Dermis microvascular lymphatic vessel endothelial cell (primary cell): ENCODE results near the gene PTGFRN. TPM values are rescaled to one million over a fixed set of nuclear protein-coding genes. Genes with fewer than 3 reads are reported as not detected.

Experiments
- DNase-seq, 2 donors: peaks; one replicate each; pipeline versions ENCODE4 v3.0.0 to v3.0.0-alpha.2; 2010; ENCODE audit warnings: low read depth in 2 of 2
- total RNA-seq: library from RNA; depleted of rRNA; stranded (reverse); fragments of >200 nt; gene quantifications from 2 replicates; pipeline ENCODE4 v1.2.1, GENCODE V29; 2014

The PTGFRN gene
- total RNA-seq, 1 donor from 2014 or later = 153 TPM

DNA sequence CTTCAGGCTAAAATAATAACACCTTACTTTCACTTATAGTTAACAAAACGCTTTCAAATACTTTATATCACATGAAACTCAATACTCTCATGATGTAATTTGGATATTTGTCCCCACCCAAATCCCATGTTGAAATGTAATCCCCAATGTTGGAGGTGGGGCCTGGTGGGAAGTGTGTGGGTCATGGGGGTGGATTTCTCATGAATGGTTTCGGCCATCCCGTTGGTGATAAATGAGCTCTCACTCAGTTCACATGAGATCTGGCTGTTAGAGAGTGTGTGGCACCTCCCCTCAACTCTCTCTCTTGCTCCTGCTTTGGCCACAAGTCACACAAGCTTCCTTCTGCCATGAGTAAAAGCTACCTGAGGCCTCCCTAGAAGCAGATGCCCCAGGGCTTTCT, 22.5 kb upstream of the PTGFRN start:
- no peak for DNase-seq

DNA sequence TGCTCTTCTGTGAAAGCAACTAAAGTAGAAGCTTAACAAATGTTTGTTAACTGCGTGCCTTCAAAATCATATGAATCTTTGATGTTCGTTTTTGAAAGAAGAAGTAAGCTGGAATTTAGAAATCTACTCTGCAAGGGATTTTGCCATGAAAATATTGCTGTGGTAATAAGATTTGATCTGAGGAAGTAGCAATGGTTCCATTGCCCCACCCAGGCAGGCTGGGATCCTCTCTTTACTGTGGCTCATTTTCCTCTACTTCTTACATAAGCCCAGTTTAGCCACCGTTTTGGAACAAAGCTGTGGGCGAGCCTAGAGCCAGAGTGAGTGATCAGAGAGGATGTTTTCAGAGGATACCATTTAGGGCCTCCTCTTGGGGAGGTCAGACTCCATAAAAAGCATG, 20.3 kb upstream of the PTGFRN start:
- DNase-seq = no peak

DNA sequence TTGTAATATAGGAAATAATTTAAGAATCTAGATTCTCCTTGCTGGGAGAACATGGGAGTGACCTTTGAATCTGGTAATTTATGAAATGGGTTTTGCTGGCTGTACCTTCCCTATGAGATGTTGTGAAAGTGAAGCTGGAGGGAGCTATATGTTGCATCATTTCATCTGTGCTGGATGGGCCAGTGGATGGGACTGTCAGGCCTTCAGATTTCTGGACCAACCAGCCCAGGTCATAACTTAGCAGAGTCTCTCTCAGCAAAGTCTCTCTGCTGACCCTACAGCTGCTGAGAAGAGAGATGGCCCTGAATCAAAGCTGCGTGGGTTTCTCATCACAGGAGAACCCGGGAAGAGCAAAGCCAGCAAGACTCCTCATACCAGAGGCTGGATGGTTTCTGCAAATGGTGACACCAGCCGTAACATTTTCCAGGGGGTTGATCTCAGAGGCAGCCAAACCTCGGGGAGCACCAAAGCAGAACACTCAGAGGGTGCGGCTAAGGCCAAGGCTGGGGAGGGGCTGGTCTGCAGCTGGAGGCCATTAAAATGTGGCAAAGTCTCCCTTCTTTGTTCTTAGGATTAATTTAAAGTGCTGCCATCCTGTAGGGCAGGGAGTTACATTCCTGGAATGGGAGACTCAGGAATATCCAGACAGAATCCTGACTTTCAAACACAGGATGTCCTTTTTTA, 18.2 kb upstream of the PTGFRN start:
- DNase-seq = no peak

DNA sequence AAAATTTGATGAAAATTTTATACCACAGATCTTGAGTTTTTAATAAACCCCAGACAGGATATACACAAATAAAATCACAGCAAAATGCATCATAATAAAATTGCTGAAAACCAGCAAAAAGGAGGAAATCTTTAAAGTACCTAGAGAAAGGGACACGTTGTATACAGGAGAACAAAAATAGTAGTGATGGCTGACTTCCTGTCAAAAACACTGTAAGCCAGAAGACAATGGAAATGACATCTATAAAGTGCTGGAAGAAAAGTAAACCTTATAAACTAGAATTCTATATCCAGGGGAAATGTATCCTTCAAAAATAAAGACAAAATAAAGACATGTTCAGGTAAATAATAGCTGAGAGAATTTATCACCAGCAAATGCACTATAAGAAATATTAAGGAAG, 14.6 kb upstream of the PTGFRN start:
- no peak for DNase-seq

DNA sequence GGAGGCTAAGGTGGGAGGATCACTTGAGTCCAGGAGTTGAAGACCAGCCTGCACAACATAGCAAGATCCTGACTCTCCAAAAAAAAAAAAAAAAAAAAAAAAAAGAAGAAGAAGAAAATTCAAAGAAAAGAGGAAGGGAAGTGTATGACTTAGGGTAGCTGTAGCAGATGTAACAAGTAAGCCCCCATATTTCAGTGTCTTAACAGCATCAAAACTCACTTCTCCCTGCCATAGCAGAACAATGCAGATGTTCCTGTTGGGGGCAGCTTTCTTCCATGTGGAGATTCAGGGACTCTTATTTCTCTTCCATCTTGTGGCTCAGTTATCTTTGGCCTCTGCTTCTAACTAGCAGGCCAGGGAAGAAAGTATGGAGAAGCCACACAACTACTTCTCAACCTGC, 10.2 kb upstream of the PTGFRN start:
- no peak for DNase-seq

DNA sequence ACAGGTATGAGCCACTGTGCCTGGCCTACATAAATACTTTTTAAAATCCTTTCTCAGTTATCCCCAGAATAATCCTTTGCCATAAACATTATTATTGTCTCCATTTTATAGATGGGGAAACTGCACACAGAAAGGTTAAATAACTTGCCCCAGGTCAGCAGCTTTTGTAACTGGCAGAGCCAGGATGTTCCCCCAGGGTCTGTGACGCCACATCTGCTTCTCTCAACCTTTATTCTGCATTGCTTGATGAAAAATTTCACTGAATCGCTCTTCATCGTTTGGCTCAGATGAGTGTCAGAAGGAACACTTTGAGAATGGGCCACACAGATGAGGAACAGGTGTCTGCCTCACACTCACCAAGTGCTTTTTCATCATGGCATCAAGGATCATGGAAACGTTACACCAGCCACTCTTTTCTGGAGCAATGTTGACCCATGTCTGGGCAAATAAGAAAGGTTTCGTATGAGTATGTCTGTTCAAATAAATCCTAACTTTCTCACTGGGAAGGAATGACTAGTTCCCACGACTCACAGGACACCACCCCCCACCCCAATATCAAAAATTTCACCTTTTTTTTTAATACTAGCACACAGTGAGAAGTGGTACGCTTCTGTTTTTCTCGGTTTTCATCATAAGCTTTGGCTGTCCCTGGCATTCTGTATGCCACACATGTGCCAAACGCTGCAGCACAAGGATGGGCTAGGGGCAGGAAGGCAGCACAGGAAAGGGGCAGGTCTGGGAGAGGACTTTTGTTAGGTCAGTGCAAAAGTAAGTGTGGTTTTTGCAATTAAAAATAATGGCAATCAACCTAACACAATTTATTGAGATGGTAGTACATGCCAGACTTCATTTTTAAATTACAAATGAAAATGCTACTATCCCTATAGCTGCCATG, 9.0 kb upstream of the PTGFRN start:
- DNase-seq = no peak

DNA sequence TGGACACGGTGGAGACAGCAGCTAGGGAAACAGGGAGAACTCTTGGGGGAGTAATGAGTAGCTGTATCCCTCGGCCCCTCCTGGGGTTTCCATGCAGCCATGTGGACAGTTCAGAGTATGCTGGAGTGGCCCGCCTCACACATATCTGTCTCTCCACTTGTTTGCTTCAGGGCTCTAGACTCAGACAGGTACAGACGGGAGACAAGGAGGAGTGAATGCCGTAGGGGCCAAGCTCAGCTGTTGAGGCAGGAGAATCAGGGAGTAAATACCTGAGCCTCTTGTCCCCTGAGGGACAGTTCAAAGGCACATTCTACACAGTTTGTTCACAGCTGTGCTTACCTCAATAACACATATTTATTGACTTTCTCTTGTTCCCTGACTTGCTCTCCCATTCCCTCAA, 7.7 kb upstream of the PTGFRN start:
- no peak for DNase-seq

DNA sequence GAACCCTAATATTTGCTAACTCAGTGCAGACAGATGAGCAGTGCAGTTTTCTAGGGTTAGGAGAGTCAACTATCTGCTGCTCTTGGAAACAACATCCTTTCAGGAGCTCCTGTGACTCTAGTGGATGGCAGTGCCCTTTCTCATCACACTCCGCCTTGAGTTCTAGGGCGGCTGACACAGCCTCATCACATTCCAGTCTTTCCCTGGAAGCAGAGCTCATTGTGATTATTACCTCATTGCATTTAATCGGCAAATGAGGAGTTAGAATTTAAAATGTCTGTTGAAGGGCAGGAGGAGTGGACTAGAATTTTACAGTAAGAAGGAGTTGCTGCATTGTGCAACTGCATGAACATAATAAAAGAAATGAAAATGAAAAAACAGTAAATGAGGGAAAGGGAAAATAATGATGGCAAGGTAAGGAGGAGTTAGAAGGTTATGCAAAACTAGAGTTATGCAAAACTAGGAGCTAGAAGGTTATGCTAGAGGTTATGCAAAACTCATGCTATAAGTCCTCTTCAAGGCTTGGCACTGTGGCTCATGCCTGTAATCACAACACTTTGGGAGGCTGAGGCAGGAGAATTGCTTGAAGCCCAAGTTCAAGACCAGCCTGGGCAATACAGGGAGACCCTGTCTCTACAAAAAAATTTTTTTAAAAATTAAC, 6.9 kb upstream of the PTGFRN start:
- DNase-seq = no peak

DNA sequence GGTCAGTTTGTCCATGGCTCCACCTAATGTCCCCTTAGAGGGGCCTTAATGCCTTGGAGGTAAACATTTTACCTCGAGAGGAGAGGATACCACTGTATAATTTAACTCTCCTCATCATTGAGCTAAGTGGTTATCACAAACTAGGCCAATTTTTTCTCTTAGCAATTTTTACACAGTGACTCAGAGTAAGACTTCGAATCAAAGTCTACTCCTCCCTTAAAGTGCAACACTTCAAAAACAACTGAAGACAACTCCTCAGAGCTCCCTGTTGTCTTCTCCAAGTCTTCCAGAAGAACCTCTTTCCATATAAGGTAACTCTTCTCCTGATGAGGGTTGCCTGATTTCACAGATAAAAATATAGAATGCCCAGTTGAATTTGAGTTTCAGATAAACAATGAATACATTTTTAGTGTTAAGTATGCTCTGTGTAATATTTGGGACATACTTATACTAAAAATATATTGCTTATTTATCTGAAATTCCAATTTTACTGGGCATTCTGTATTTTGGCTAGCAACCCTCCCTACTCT, 4.9 kb upstream of the PTGFRN start:
- no peak for DNase-seq

DNA sequence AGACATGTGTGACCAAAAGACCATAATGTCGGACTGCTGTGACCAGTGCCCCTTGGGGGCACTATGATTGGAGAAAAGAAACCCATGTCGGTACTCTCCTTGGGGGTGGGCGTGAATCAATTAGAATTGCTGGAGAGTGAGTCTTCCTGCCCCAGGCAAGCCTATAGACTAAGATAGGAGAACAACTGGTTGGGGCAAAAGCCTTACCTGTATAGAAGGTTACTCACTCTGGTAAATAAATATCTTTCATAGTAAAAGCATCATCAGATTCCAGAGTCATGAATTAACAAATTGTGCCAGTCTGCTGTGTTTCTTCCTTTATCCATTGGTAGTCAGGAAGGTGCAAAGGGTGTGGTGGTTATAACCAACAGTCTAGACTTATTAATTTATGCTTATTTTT, 2.9 kb upstream of the PTGFRN start:
- DNase-seq = no peak

DNA sequence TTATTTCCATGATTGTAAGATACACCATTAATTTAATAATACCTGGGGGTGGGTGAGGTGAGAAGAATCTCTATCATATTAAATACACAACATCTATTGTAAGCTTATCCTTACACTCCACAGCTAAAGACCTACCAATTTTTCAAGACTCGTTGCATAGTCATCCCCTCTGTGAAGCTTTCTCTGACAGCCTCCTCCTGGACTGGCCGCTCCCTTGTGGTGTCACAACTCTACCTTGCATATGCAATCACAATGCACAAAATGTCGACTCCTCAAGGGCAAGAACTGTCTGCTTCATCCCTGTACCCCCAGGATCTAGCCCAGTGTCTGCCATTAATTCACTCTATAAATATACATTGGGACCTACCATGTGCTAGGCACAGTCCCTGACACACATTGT, 2.4 kb upstream of the PTGFRN start:
- DNase-seq = no peak

DNA sequence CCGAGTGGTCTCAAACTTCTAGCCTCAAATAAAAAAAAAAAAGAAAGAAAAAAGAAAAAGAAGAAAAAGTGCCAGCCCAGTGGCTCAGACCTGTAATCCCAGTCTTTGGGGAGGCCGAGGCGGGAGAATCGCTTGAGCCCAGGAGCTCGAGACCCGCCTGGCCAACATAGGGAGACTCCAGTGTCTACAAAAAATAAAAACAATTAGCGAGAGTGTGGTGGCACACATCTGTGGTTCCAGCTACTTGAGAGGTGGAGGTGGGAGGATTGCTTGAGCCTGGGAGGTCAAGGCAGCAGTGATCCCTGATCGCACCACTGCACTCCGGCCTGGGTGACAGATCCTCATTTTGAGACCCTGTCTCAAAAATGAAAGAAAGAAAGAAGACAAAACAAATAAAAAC, 1.4 kb upstream of the PTGFRN start:
- DNase-seq = no peak

DNA sequence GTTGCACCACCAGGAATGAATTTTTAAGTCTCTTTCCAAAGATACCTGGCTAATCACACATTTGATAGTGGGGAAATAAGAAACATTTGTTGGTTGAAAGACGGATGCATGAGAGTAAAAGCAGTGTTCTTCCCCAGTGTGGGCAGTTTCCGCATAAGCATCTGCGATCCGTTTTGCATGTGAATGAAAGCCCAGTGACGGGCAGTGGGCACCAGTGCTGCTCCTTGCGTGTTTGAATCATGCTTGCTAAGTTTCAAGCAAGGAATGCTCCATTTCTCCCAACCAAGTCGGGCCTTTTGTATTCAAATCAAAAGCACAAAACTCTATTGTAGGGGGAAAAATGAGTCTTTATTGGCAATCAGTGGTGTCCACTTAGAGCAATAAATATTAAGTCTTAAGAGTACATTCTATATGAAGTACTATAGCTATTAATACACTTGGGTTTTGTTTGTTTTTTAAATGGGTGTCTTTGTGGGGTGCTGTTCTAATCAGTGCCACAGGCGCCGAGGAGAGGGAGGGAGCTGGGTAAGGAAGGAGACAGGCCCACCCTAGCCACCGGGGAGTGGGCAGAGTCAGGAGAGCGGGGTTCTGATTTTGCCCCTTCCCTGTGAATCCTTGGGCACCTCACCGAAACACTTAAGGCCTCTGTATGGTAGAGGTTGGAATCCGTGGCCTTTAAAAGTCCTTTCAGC, 750 bp upstream of the PTGFRN start:
- DNase-seq = no peak

DNA sequence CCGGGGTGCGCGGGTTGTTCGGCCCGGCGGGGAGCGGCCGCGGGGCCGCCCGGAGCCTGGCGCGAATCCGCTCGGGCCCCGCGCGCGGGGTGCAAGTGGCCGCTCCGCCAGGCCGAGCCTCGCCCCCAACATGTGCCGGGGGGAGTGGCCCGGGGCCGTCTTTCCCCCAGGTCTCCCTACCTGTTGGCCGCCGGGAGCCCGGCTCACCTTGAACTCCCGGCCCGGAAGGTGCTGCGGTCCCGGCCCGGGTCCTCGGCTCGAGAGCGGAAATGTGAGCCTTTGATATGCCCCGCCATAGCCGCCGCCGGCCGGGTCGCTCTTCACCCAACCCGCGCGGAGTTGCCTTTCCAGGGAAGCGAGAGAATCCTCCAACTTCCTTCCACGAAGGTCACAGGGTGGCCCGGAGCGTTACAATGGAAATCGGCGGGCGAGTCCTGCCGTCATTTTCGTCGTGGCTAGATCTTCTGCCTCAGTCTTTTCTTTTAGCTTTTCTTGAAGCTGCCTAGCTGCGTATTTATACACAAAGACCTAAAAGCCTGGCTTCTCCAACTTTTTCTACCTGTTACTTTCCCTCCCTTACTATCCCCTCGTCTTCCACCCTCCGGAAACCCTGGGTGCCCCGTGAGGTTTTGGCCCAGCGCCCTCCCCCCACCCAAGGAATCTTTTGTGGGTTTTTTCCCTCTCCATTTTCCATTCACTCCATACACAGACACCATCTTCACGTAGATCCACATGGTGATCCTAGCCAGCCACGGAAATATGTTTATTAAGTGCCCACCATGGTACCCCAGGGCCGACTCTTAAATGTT, 867 bp downstream of the PTGFRN start:
- DNase-seq = peak in 1 of 2 donors; percentile 46

DNA sequence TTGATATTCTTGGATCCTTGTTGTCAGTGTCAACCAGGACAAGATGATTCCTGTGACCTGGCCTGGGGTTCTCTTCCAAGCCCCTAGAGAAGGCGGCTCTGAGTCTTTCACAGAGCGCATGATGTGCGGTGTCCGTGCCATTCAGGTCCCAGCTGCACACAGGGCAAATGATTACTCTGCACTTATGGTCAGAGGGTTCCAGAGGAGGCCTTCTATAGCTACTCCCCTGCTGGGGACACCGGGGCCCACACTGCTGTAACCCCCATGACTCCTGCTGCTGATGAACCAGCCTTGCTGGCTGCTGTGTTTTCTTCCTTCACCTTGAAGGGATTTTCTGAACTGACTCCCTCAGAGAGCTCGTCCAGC, 1.5 kb downstream of the PTGFRN start:
- DNase-seq = no peak

DNA sequence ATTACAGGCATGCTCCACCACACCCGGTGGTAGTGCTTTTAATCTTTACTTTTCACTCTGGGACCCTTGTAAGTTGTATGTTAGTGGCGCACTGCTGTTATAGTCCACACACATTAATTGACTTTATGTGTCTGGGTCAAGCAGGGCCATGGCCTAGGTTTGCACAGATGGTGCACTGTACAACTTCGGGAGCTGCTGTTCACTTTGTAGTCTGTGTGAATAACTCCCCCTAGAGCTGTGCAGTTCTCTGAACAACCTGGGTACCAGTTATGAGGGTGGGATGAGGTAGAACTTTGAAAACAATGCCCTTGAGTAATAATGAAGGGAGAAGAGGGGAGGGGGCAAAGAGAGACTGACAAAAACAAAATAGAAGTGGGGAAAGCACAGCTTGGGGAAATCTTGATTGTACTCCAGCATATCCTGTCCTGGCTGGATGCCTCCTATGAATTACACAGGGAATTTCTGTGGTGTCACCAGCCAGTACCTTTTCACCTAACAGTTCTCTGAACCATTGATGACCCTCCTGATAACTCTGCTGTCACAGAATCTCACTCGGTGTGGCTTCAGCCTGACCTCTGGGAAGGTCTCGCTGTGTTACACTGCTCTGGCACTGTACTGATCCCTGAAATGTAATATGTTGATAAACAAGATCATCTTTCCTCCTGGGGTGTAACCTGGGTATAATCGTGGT, 2.2 kb downstream of the PTGFRN start:
- DNase-seq = peak in 1 of 2 donors; percentile 47

DNA sequence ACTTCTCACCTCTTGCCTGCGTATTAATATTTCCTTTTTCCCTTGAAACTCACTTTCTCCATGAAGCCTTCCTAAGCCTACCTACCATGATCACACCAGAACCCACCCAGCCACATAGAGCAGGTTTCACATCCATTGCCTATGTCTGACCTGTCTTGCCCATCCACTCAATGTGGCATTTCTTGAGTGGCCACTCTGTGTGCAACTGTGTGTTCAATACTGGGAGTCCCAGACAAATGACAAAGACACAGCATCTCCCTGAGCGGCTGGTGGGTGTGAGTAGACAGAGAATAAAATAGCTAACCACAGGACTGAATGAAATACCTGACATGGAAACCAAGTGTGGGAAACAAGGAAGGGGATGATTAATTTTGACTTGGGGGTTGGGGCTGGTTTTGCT, 3.1 kb downstream of the PTGFRN start:
- DNase-seq = no peak

DNA sequence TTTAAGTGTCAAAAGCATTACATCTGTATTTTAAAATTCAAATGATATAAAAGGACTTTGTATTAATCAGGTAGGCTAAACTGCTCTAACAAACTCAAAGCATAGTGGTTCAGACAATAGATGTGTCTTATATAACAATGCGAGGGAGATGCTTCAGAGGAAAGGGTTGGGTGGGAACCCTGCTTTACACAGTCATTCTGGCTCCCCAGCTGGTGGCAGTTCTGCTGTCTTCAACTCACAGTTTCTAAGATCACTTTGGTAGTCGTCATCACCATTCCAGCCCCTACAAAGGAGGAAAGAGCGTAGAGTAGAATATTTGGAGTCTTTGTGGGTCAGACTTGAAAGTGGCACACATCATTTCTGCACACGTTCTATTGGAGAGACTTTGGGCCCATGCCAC, 4.2 kb downstream of the PTGFRN start:
- no peak for DNase-seq

DNA sequence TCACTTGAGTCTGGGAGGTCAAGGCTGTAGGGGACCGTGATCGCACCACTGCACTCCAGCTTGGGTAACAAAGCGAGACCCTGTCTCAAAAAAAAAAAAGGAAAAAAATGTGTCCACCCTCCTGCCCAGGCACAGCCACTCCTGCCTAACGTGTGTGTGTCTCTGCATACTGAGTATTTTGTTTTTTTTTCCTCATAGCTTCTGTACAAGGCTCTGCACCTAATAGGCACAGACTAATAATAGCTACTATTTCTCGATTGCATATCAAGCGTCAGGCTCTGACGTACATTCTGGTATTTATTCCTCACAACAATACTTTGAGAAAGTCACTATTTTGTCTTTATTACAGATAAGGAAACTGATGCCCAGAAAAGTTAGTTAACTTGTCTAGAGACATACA, 5.0 kb downstream of the PTGFRN start:
- no peak for DNase-seq

DNA sequence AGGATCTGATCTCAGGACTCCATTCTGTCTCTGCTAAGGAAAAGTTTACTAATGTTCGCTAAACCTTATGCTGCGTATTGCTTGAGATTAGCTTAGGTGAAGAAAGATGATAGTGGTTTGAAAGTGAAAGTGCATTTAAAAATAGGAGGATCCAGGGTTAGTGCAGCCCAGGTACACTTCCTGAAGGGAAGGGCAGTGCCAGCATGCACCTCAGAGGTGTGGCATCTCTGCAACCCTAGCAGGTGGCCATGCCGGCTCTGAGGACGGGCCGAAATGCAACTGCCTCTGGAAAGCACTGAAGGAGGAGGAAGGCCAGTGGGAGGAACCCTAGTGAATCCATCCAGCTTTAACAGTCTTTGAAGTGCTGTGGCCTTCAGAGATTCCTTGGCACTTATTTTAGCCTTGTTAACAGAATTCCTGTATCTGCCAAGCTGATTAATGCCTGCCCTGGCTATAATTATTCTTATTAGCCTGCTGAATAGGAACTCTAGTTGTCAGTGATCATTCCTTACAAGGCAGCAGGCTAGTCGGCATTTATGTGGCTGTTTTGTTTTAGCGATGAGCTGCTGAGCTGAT, 5.5 kb downstream of the PTGFRN start:
- no peak for DNase-seq
